ENCODE data around the gene ITPK1. TPM values are rescaled to one million over a fixed set of nuclear protein-coding genes. Genes with fewer than 3 reads are reported as not detected.

Gene ITPK1
- total RNA-seq, 3 donors from 2014 or later, result 27.8 to 91.7 (median 42.9) TPM

- Histone ChIP-seq H3K9me3 (no peaks in the 10 kb centered on the region), H3K27ac (no peak overlapping the region), H3K4me3 (no peak overlapping the region), H3K4me1 (no peaks in the 10 kb centered on the region), H3K36me3 (no peaks in the 10 kb centered on the region), H3K27me3 (no peaks in the 10 kb centered on the region)
- DNase-seq (ENCODE audit: low spot score in 2 of 2), result no peak
- intact Hi-C loops (cut with DNase I; ENCODE audit: low total_unique reads), result loop anchor here (10.0 kb wide), 2 partner anchors 76 to 156 kb away; partner anchors contain the start of gene ITPK1
- no peak for TF ChIP-seq CTCF (IDR thresholded peaks at IDR 0.05)
- no peak for TF ChIP-seq POLR2AphosphoS5 (IDR thresholded peaks at IDR 0.05)
- no peak for TF ChIP-seq POLR2A (IDR thresholded peaks at IDR 0.05)
Observed at GRCh38 chr14:92959189-92959531, 156.6 kb downstream of the ITPK1 start.

- Histone ChIP-seq H3K27me3 (no peaks in the 10 kb centered on the region), H3K27ac (no peak overlapping the region), H3K36me3 (no peaks in the 10 kb centered on the region), H3K4me1 (no peaks in the 10 kb centered on the region), H3K4me3 (no peak overlapping the region), H3K9me3 (no peaks in the 10 kb centered on the region)
- TF ChIP-seq CTCF (IDR thresholded peaks at IDR 0.05) (no peak), POLR2AphosphoS5 (IDR thresholded peaks at IDR 0.05) (no peak), POLR2A (IDR thresholded peaks at IDR 0.05) (no peak)
- intact Hi-C loops (cut with DNase I; ENCODE audit: low total_unique reads), result loop anchor here (10.0 kb wide), 2 partner anchors 76 to 156 kb away; partner anchors contain the start of gene ITPK1
- no peak for DNase-seq (ENCODE audit: low spot score in 2 of 2)
Observed at GRCh38 chr14:92958373-92959188, 157.1 kb downstream of the ITPK1 start.

GRCh38 chr14:92956961-92957360, 158.8 kb downstream of the ITPK1 start:
- intact Hi-C loops (cut with DNase I; ENCODE audit: low total_unique reads), result loop anchor here (10.0 kb wide), 2 partner anchors 78 to 158 kb away; partner anchors contain the start of gene ITPK1
- Histone ChIP-seq H3K9me3 (no peaks in the 10 kb centered on the region), H3K4me3 (no peak overlapping the region), H3K4me1 (no peaks in the 10 kb centered on the region), H3K27me3 (no peaks in the 10 kb centered on the region), H3K36me3 (no peaks in the 10 kb centered on the region), H3K27ac (no peak overlapping the region)
- no peak for DNase-seq (ENCODE audit: low spot score in 2 of 2)
- no peak for TF ChIP-seq CTCF (IDR thresholded peaks at IDR 0.05)
- no peak for TF ChIP-seq POLR2A (IDR thresholded peaks at IDR 0.05)
- TF ChIP-seq POLR2AphosphoS5 (IDR thresholded peaks at IDR 0.05), result no peak

GRCh38 chr14:92955381-92955780, 160.3 kb downstream of the ITPK1 start:
- intact Hi-C loops (cut with DNase I; ENCODE audit: low total_unique reads), result loop anchor here (10.0 kb wide), 2 partner anchors 79 to 159 kb away; partner anchors contain the start of gene ITPK1
- no peak for TF ChIP-seq POLR2AphosphoS5 (IDR thresholded peaks at IDR 0.05)
- no peak for TF ChIP-seq POLR2A (IDR thresholded peaks at IDR 0.05)
- no peak for TF ChIP-seq CTCF (IDR thresholded peaks at IDR 0.05)
- H3K4me1 ChIP-seq, result no peaks in the 10 kb centered on the region
- no peak overlapping the region for H3K4me3 ChIP-seq
- no peaks in the 10 kb centered on the region for H3K9me3 ChIP-seq
- no peak for DNase-seq (ENCODE audit: low spot score in 2 of 2)
- H3K27ac ChIP-seq, result no peak overlapping the region
- H3K36me3 ChIP-seq, result no peaks in the 10 kb centered on the region
- H3K27me3 ChIP-seq, result no peaks in the 10 kb centered on the region

GRCh38 chr14:92954933-92955332, 160.8 kb downstream of the ITPK1 start:
- Histone ChIP-seq H3K27me3 (no peaks in the 10 kb centered on the region), H3K4me1 (no peaks in the 10 kb centered on the region), H3K36me3 (no peaks in the 10 kb centered on the region), H3K27ac (no peak overlapping the region), H3K4me3 (no peak overlapping the region), H3K9me3 (no peaks in the 10 kb centered on the region)
- intact Hi-C loops (cut with DNase I; ENCODE audit: low total_unique reads), result loop anchor here (10.0 kb wide), 2 partner anchors 80 to 160 kb away; partner anchors contain the start of gene ITPK1
- TF ChIP-seq CTCF (IDR thresholded peaks at IDR 0.05) (no peak), POLR2A (IDR thresholded peaks at IDR 0.05) (no peak), POLR2AphosphoS5 (IDR thresholded peaks at IDR 0.05) (no peak)
- no peak for DNase-seq (ENCODE audit: low spot score in 2 of 2)

Data from breast epithelium (tissue), 4 donors.